Stimulated activated CD8-positive, alpha-beta memory T cell treated with anti-CD3 and anti-CD28 coated beads, Interleukin-4, amount 100 ng/mL, for 24 hours (primary cell): Measurements from ENCODE around the gene SYVN1.
"Not testable (repeated sequence)": the region's sequence is repeated elsewhere in the genome, so short reads cannot be mapped to it uniquely, and the experiment has no call there.

Source experiments
- DNase-seq: peaks from one replicate; pipeline ENCODE4 v3.0.0-alpha.2; 2020; ENCODE audit warnings: low read depth

SYVN1 gene

GRCh38 chr11:65134240-65134951 is at the start of gene SYVN1:
TSS of gene SYVN1 (minus strand) at chr11:65134519. CDS start at chr11:65133601, 918 bp downstream.
- peak; percentile 86 for DNase-seq

GRCh38 chr11:65183201-65183891 is 49.0 kb upstream of the SYVN1 start:
- DNase-seq = no peak

GRCh38 chr11:65182258-65183170 is 48.2 kb upstream of the SYVN1 start:
- no peak for DNase-seq

GRCh38 chr11:65181569-65182257 is 47.4 kb upstream of the SYVN1 start, which contains the start of gene CAPN1:
TSS of gene CAPN1 (plus strand) at chr11:65181928. CDS start at chr11:65182702, 774 bp downstream.
- DNase-seq = peak; percentile 55

- peak; percentile 35 for DNase-seq
Observed at GRCh38 chr11:65180877-65181568, 46.7 kb upstream of the SYVN1 start.

- DNase-seq = not testable (repeated sequence)
Observed at GRCh38 chr11:65174571-65175010, 40.3 kb upstream of the SYVN1 start.

GRCh38 chr11:65172600-65172999 is 38.3 kb upstream of the SYVN1 start:
- no peak for DNase-seq

GRCh38 chr11:65170058-65170534 is 35.8 kb upstream of the SYVN1 start, which contains the start of gene SPDYC:
TSS of gene SPDYC (plus strand) at chr11:65170233. CDS start at chr11:65171358, 1,125 bp downstream.
- no peak for DNase-seq

- no peak for DNase-seq
Observed at GRCh38 chr11:65169164-65169641, 34.9 kb upstream of the SYVN1 start.

GRCh38 chr11:65167656-65168055 is 33.3 kb upstream of the SYVN1 start:
- DNase-seq = no peak

- no peak for DNase-seq
Observed at GRCh38 chr11:65166893-65167292, 32.6 kb upstream of the SYVN1 start.

GRCh38 chr11:65165410-65166317 is 31.3 kb upstream of the SYVN1 start:
- DNase-seq = no peak

GRCh38 chr11:65163684-65164083 is 29.4 kb upstream of the SYVN1 start:
- DNase-seq = no peak

GRCh38 chr11:65160643-65161042 is 26.3 kb upstream of the SYVN1 start:
- DNase-seq = no peak

GRCh38 chr11:65159012-65159411 is 24.7 kb upstream of the SYVN1 start:
- DNase-seq = no peak

GRCh38 chr11:65157336-65157735 is 23.0 kb upstream of the SYVN1 start:
- no peak for DNase-seq

GRCh38 chr11:65156926-65157325 is 22.6 kb upstream of the SYVN1 start:
- no peak for DNase-seq

GRCh38 chr11:65156256-65156655 is 21.9 kb upstream of the SYVN1 start:
- DNase-seq = no peak

- DNase-seq = no peak
Observed at GRCh38 chr11:65152122-65152521, 17.8 kb upstream of the SYVN1 start.
